ENCODE measurements around the gene KCNJ5.

KCNJ5 gene

DNA sequence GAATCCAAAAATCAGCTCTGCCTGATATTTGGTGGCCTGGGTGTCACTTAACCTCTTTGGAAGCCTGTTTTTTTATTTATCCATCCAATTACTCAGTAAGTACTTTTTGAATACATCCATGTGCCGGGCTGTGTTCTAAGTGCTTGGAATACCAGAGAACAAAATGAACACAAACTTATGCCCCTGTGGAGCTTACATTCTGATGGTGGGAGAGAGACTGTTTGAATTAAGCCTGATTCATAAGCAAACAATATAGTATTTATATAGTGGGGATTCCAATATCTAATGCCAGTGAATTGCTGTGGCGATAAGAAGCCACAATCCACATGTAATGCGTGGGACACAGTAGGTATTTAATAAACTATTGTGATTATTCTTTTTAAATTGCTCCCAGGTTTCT, 19.4 kb downstream of the KCNJ5 start:
- Histone ChIP-seq H4K20me1 (ENCODE audit: low read depth, low read length) (no peaks in the 10 kb centered on the region), H3K9ac (ENCODE audit: low read length) (no peak overlapping the region), H3K4me3 (ENCODE audit: insufficient read depth, low read length, poor library complexity, severe bottlenecking) (no peak overlapping the region), H3K36me3 (ENCODE audit: low read length) (no peaks in the 10 kb centered on the region), H3K4me2 (ENCODE audit: low read depth, low read length, poor library complexity, severe bottlenecking) (no peak overlapping the region), H3F3A (ENCODE audit: insufficient read depth) (no peaks in the 10 kb centered on the region), H3K79me2 (ENCODE audit: insufficient read depth, low read length) (no peaks in the 10 kb centered on the region), H3K9me3 (ENCODE audit: insufficient read depth, low read length) (no peaks in the 10 kb centered on the region), H3K9me2 (replicated peaks; ENCODE audit: insufficient read depth, low read length) (no peaks in the 10 kb centered on the region), H3K27ac (ENCODE audit: low read depth, low read length) (no peak overlapping the region), H3K27me3 (ENCODE audit: low read length) (no peaks in the 10 kb centered on the region), H2AFZ (ENCODE audit: low read depth, low read length, severe bottlenecking) (no peak overlapping the region)
- TF ChIP-seq, protein P1, sequence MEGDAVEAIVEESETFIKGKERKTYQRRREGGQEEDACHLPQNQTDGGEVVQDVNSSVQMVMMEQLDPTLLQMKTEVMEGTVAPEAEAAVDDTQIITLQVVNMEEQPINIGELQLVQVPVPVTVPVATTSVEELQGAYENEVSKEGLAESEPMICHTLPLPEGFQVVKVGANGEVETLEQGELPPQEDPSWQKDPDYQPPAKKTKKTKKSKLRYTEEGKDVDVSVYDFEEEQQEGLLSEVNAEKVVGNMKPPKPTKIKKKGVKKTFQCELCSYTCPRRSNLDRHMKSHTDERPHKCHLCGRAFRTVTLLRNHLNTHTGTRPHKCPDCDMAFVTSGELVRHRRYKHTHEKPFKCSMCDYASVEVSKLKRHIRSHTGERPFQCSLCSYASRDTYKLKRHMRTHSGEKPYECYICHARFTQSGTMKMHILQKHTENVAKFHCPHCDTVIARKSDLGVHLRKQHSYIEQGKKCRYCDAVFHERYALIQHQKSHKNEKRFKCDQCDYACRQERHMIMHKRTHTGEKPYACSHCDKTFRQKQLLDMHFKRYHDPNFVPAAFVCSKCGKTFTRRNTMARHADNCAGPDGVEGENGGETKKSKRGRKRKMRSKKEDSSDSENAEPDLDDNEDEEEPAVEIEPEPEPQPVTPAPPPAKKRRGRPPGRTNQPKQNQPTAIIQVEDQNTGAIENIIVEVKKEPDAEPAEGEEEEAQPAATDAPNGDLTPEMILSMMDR (IDR thresholded peaks at IDR 0.05; ENCODE audit: insufficient read depth, low read length, poor library complexity, severe bottlenecking), result no peak
- no peak for TF ChIP-seq EZH2phosphoT487 (conservative IDR thresholded peaks at IDR 0.05; ENCODE audit: low read length)

DNA sequence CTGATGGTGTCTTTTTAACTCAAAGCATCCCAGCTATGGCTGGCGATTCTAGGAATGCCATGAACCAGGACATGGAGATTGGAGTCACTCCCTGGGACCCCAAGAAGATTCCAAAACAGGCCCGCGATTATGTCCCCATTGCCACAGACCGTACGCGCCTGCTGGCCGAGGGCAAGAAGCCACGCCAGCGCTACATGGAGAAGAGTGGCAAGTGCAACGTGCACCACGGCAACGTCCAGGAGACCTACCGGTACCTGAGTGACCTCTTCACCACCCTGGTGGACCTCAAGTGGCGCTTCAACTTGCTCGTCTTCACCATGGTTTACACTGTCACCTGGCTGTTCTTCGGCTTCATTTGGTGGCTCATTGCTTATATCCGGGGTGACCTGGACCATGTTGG, 20.1 kb downstream of the KCNJ5 start:
- Histone ChIP-seq H3K36me3 (ENCODE audit: low read length) (no peaks in the 10 kb centered on the region), H3K79me2 (ENCODE audit: insufficient read depth, low read length) (no peaks in the 10 kb centered on the region), H3K9me2 (replicated peaks; ENCODE audit: insufficient read depth, low read length) (no peaks in the 10 kb centered on the region), H2AFZ (ENCODE audit: low read depth, low read length, severe bottlenecking) (no peak overlapping the region), H3K27me3 (ENCODE audit: low read length) (no peaks in the 10 kb centered on the region), H3K9me3 (ENCODE audit: insufficient read depth, low read length) (no peaks in the 10 kb centered on the region), H3K4me2 (ENCODE audit: low read depth, low read length, poor library complexity, severe bottlenecking) (no peak overlapping the region), H3K27ac (ENCODE audit: low read depth, low read length) (no peak overlapping the region), H3K9ac (ENCODE audit: low read length) (no peak overlapping the region), H4K20me1 (ENCODE audit: low read depth, low read length) (no peaks in the 10 kb centered on the region), H3K4me3 (ENCODE audit: insufficient read depth, low read length, poor library complexity, severe bottlenecking) (no peak overlapping the region), H3F3A (ENCODE audit: insufficient read depth) (no peaks in the 10 kb centered on the region)
- no peak for TF ChIP-seq EZH2phosphoT487 (conservative IDR thresholded peaks at IDR 0.05; ENCODE audit: low read length)
- TF ChIP-seq, protein P1 (IDR thresholded peaks at IDR 0.05; ENCODE audit: insufficient read depth, low read length, poor library complexity, severe bottlenecking), result no peak

- Histone ChIP-seq H3K27me3 (ENCODE audit: low read length) (no peaks in the 10 kb centered on the region), H3F3A (ENCODE audit: insufficient read depth) (no peaks in the 10 kb centered on the region), H3K9me3 (ENCODE audit: insufficient read depth, low read length) (no peaks in the 10 kb centered on the region), H4K20me1 (ENCODE audit: low read depth, low read length) (no peaks in the 10 kb centered on the region), H3K9me2 (replicated peaks; ENCODE audit: insufficient read depth, low read length) (no peaks in the 10 kb centered on the region), H3K27ac (ENCODE audit: low read depth, low read length) (no peak overlapping the region), H3K4me3 (ENCODE audit: insufficient read depth, low read length, poor library complexity, severe bottlenecking) (no peak overlapping the region), H3K36me3 (ENCODE audit: low read length) (no peaks in the 10 kb centered on the region), H3K79me2 (ENCODE audit: insufficient read depth, low read length) (no peaks in the 10 kb centered on the region), H3K9ac (ENCODE audit: low read length) (no peak overlapping the region), H3K4me2 (ENCODE audit: low read depth, low read length, poor library complexity, severe bottlenecking) (no peak overlapping the region), H2AFZ (ENCODE audit: low read depth, low read length, severe bottlenecking) (no peak overlapping the region)
- TF ChIP-seq, protein P1 (IDR thresholded peaks at IDR 0.05; ENCODE audit: insufficient read depth, low read length, poor library complexity, severe bottlenecking), result no peak
- no peak for TF ChIP-seq EZH2phosphoT487 (conservative IDR thresholded peaks at IDR 0.05; ENCODE audit: low read length)
Observed at GRCh38 chr11:128911701-128912100, 20.5 kb downstream of the KCNJ5 start.
